Activated CD4-positive, alpha-beta memory T cell treated with anti-CD3 and anti-CD28 coated beads, Interleukin-2, amount 10 ng/mL, durations not matched to agents 7 days and 5 days (primary cell): ENCODE measurements around the gene ADCY7. TPM values are rescaled to one million over a fixed set of nuclear protein-coding genes. Genes with fewer than 3 reads are reported as not detected.

Experiments used
- CTCF ChIA-PET: fragments of 350-600 bp; sonication (Branson Sonifier 250); formaldehyde crosslinking; loops from one replicate; lab custom pipeline; 2021; ENCODE audit warnings: antibody characterized with exemption, inconsistent platforms; lab: Charles Lee
- POLR2A ChIA-PET: fragments of 350-600 bp; sonication (Branson Sonifier 250); formaldehyde crosslinking; loops from one replicate; lab custom pipeline; 2021; ENCODE audit warnings: antibody characterized with exemption; lab: Charles Lee
- DNase-seq: peaks from one replicate; pipeline ENCODE4 v3.0.0-alpha.2; 2020
- H3K27ac Mint-ChIP-seq: one replicate; pipeline ENCODE4 v1.8.0; 2021; ENCODE audit warnings: mild to moderate bottlenecking, mixed read lengths
- H3K27me3 Mint-ChIP-seq: one replicate; pipeline ENCODE4 v1.8.0; 2021; ENCODE audit warnings: mixed read lengths
- H3K36me3 Mint-ChIP-seq: one replicate; pipeline ENCODE4 v1.8.0; 2021; ENCODE audit warnings: low read depth, mixed read lengths
- H3K4me1 Mint-ChIP-seq: one replicate; pipeline ENCODE4 v1.8.0; 2021; ENCODE audit warnings: mixed read lengths
- H3K4me3 Mint-ChIP-seq: one replicate; pipeline ENCODE4 v1.8.0; 2021; ENCODE audit warnings: mild to moderate bottlenecking, mixed read lengths
- H3K9me3 Mint-ChIP-seq: one replicate; pipeline ENCODE4 v1.8.0; 2021; ENCODE audit warnings: mixed read lengths
- total RNA-seq, 2 experiments: library from RNA; stranded (reverse); gene quantifications; one replicate each; pipeline ENCODE4 v1.2.3, GENCODE V29; 2021

Gene ADCY7
- total RNA-seq, 2 experiments from 2014 or later, result 266 to 270 TPM

DNA sequence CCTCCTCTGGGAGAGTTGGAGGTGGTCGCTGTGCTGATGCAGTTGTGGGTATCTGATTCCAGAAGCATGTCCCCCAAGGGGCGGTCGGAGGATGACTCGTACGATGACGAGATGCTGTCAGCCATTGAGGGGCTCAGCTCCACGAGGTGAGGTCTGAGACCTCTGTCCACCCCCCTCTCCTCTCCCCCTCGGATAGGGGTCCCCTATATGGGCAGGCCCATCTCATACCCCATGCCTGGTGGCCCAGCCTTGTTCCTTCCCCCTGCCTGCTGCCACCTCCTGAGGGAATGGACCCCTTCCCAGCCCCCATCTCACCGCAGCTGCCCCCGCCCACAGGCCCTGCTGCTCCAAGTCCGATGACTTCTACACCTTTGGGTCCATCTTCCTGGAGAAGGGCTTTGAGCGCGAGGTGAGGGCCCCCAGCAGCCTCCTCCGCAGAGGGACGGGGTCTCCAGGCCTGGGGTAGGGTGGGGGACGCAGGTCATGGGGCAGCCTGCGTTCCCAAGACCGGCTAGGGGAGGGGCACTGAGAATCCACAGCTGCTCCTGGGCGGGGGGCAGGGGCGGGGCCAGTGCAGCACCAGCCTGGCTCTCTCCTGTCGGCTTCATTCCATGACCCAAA is 39.2 kb downstream of the ADCY7 start:
- H3K4me3 Mint-ChIP-seq, result no peak overlapping the region

GRCh38 chr16:50306287-50306686 is 39.9 kb downstream of the ADCY7 start:
- peaks cover 4% of the 10 kb centered on the region for H3K4me1 Mint-ChIP-seq
- no peak for DNase-seq
- CTCF ChIA-PET, result no interaction called here
- no peaks in the 10 kb centered on the region for H3K27me3 Mint-ChIP-seq
- H3K4me3 Mint-ChIP-seq, result no peak overlapping the region
- POLR2A ChIA-PET, result interaction anchor here (1.2 to 2.0 kb wide), 4 partner anchors 13 to 281 kb away, joined by 3 to 13 read pairs (median 3); partner anchors contain the start of gene CNEP1R1
- H3K36me3 Mint-ChIP-seq, result peaks cover 54% of the 10 kb centered on the region
- no peaks in the 10 kb centered on the region for H3K9me3 Mint-ChIP-seq
- H3K27ac Mint-ChIP-seq, result no peak overlapping the region

More for the DNA sequence above, 39.2 kb downstream of the ADCY7 start:
- CTCF ChIA-PET, result no interaction called here
- peaks cover 4% of the 10 kb centered on the region for H3K4me1 Mint-ChIP-seq
- H3K27me3 Mint-ChIP-seq, result no peaks in the 10 kb centered on the region
- H3K9me3 Mint-ChIP-seq, result no peaks in the 10 kb centered on the region
- no peak for DNase-seq
- POLR2A ChIA-PET, result interaction anchor here (1.6 kb wide), 1 partner anchor 53 kb away, joined by 3 read pairs; no protein-coding TSS in a partner anchor
- H3K36me3 Mint-ChIP-seq, result peaks cover 57% of the 10 kb centered on the region
- no peak overlapping the region for H3K27ac Mint-ChIP-seq

DNA sequence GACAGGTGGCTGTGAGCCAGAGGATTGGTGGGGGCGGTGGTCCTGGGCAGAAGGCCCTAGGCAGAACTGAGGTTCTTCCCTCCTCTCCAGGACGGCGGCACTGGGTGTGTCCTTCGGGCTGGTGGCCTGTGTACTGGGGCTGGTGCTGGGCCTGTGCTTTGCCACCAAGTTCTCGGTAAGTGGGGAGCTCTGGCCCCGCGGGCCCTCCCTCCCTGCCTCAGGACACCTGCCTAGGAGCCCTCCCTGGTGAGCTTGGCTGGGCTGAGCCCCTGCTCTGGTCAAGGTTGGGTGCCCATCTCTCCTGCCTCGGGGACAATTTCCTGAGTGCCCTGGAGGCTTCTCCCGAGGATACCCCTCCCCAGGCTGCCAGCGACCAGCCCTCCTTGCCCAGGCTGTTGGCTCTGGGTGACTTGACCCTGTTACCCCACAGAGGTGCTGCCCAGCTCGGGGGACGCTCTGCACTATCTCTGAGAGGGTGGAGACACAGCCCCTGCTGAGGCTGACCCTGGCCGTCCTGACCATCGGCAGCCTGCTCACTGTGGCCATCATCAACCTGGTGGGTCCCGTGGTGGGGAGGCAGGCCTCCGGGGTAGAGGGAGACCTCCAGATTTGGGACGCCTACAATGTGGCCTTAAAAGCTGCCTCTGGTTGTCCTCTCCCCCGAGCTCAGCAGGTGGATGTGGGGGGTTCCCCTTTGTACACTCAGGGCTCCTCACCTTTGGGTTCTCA is 42.0 kb downstream of the ADCY7 start:
- Mint-ChIP-seq H3K36me3 (peaks cover 55% of the 10 kb centered on the region), H3K4me3 (no peak overlapping the region), H3K9me3 (no peaks in the 10 kb centered on the region), H3K27ac (no peak overlapping the region), H3K27me3 (no peaks in the 10 kb centered on the region), H3K4me1 (peaks cover 20% of the 10 kb centered on the region)
- peak; percentile 14 for DNase-seq
- CTCF ChIA-PET, result interaction anchor here (0.6 to 1.7 kb wide), 2 partner anchors 286 to 359 kb away, joined by 3 read pairs; no protein-coding TSS in a partner anchor
- POLR2A ChIA-PET, result interaction anchor here (0.7 to 3.0 kb wide), 7 partner anchors 12 to 34 kb away, joined by 3 to 18 read pairs (median 4); no protein-coding TSS in a partner anchor

DNA sequence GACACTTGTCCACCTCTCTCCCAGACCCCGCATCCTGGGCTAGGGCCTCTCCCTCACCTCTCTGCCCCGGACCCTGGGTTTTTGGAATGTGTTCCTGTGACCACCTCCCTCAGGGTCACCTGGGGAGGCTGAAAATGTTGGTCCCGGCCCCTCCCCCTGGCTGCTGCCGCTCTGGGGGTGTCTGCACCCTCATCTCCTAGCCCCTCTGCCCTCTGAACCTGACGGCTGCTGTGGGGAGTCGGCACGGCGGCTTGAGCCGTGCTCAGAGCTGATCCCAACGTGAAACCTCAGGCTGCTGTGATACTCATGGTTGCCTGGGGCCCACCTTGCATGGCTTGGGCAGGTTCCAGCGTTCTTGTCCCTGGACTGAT is 42.8 kb downstream of the ADCY7 start:
- no peak overlapping the region for H3K4me3 Mint-ChIP-seq
- ChIA-PET POLR2A (interaction anchor here (0.7 to 3.0 kb wide), 7 partner anchors 10 to 35 kb away, joined by 3 to 18 read pairs (median 3); no protein-coding TSS in a partner anchor), CTCF (interaction anchor here (0.6 to 1.7 kb wide), 2 partner anchors 287 to 358 kb away, joined by 3 read pairs; no protein-coding TSS in a partner anchor)
- H3K27ac Mint-ChIP-seq, result no peak overlapping the region
- no peaks in the 10 kb centered on the region for H3K9me3 Mint-ChIP-seq
- no peaks in the 10 kb centered on the region for H3K27me3 Mint-ChIP-seq
- peak; percentile 14 for DNase-seq
- peaks cover 27% of the 10 kb centered on the region for H3K4me1 Mint-ChIP-seq
- peaks cover 60% of the 10 kb centered on the region for H3K36me3 Mint-ChIP-seq

- H3K4me1 Mint-ChIP-seq, result peaks cover 31% of the 10 kb centered on the region
- DNase-seq, result peak; percentile 15
- POLR2A ChIA-PET, result interaction anchor here (0.7 to 3.0 kb wide), 9 partner anchors 9 to 64 kb away, joined by 3 to 18 read pairs (median 3); no protein-coding TSS in a partner anchor
- CTCF ChIA-PET, result interaction anchor here (1.1 kb wide), 1 partner anchor 437 kb away, joined by 3 read pairs; no protein-coding TSS in a partner anchor
- H3K27ac Mint-ChIP-seq, result peak overlapping the region; percentile 36
- no peaks in the 10 kb centered on the region for H3K9me3 Mint-ChIP-seq
- H3K4me3 Mint-ChIP-seq, result no peak overlapping the region
- H3K27me3 Mint-ChIP-seq, result no peaks in the 10 kb centered on the region
- H3K36me3 Mint-ChIP-seq, result peaks cover 63% of the 10 kb centered on the region
Observed at GRCh38 chr16:50309527-50310307, 43.4 kb downstream of the ADCY7 start.

- peak overlapping the region; percentile 36 for H3K27ac Mint-ChIP-seq
- H3K9me3 Mint-ChIP-seq, result no peaks in the 10 kb centered on the region
- DNase-seq, result peak; percentile 16
- ChIA-PET CTCF (interaction anchor here (0.5 to 1.3 kb wide), 3 partner anchors 44 to 436 kb away, joined by 3 to 6 read pairs (median 4); no protein-coding TSS in a partner anchor), POLR2A (interaction anchor here (0.8 to 3.0 kb wide), 6 partner anchors 8 to 65 kb away, joined by 3 to 18 read pairs (median 4); no protein-coding TSS in a partner anchor)
- H3K4me3 Mint-ChIP-seq, result no peak overlapping the region
- H3K27me3 Mint-ChIP-seq, result no peaks in the 10 kb centered on the region
- peaks cover 36% of the 10 kb centered on the region for H3K4me1 Mint-ChIP-seq
- H3K36me3 Mint-ChIP-seq, result peaks cover 69% of the 10 kb centered on the region
Observed at GRCh38 chr16:50310308-50311133, 44.2 kb downstream of the ADCY7 start.

GRCh38 chr16:50311134-50311528 is 44.8 kb downstream of the ADCY7 start:
- DNase-seq, result peak; percentile 16
- ChIA-PET POLR2A (interaction anchor here (0.9 to 3.0 kb wide), 4 partner anchors 11 to 59 kb away, joined by 4 to 18 read pairs (median 4); no protein-coding TSS in a partner anchor), CTCF (interaction anchor here (1.0 to 1.3 kb wide), 2 partner anchors 44 to 97 kb away, joined by 3 to 6 read pairs; no protein-coding TSS in a partner anchor)
- H3K4me1 Mint-ChIP-seq, result peaks cover 40% of the 10 kb centered on the region
- H3K4me3 Mint-ChIP-seq, result no peak overlapping the region
- H3K9me3 Mint-ChIP-seq, result no peaks in the 10 kb centered on the region
- H3K36me3 Mint-ChIP-seq, result peaks cover 75% of the 10 kb centered on the region
- no peaks in the 10 kb centered on the region for H3K27me3 Mint-ChIP-seq
- H3K27ac Mint-ChIP-seq, result peak overlapping the region; percentile 21

DNA sequence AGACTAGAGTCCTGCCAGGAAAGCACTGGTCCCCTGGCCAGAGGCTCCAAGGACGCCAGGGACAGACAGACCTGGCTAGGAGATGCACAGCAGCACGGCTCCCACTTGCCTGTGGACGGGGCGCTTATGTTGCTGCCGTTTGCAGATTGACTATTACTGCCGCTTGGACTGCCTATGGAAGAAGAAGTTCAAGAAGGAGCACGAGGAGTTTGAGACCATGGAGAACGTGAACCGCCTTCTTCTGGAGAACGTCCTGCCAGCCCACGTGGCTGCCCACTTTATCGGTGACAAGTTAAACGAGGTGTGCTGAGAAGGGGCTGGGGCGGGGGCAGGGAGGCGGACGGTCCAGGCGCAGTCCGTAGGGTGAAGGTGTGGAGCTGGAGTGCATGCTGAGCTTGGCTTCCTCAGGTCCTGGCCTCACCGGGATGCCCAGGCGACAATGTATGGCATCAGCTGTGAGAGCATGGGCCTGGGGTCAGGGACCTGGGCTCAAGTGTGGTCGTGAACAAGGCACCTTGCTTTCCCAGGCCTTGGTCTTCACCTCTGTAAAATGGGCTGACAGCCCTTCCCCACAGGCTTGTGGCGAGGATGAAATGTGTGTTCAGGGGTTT is 45.6 kb downstream of the ADCY7 start:
- Mint-ChIP-seq H3K27ac (peak overlapping the region; percentile 77), H3K27me3 (no peaks in the 10 kb centered on the region), H3K4me1 (peaks cover 48% of the 10 kb centered on the region), H3K4me3 (no peak overlapping the region), H3K36me3 (peaks cover 79% of the 10 kb centered on the region), H3K9me3 (no peaks in the 10 kb centered on the region)
- ChIA-PET POLR2A (interaction anchor here (0.6 to 3.0 kb wide), 4 partner anchors 15 to 55 kb away, joined by 3 to 18 read pairs (median 3); no protein-coding TSS in a partner anchor), CTCF (interaction anchor here (1.0 to 1.3 kb wide), 2 partner anchors 43 to 98 kb away, joined by 3 to 6 read pairs; no protein-coding TSS in a partner anchor)
- DNase-seq, result no peak

DNA sequence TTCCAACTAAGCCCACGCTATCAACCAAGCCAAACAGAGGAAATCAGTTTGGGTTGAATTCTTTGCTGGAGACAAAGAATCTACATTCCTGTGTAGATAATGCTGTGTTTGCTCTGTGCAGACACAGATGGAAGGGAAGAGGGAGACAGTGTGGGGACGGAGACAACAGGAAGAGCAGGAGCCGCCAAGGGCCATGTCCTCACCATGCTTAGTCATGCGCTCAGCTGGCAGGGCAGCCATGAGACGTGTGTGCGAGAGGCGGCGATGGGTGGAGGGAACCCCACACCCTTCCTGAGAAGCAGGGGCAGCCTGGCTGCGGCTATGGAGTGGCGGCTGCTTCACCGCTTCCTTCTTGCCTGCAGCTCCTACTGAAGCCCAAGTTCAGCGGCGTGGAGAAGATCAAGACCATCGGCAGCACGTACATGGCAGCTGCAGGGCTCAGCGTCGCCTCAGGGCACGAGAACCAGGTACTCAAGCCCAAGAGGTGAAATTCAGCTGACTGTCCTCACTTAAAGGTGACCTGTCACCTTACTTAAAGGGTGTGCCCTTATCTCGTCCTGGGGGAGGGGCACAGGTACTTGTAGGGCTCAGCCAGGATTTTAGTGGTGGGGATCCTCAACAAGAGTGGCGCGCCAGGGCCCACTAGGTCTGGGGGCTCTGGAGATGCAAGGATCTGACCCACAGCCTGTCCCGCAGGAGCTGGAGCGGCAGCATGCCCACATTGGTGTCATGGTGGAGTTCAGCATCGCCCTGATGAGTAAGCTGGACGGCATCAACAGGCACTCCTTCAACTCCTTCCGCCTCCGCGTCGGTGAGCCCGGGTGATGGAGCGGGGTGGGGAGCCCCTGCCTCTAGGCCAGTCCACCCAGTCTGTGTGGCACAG is 47.5 kb downstream of the ADCY7 start:
- CTCF ChIA-PET, result interaction anchor here (0.5 to 2.8 kb wide), 15 partner anchors 9 to 560 kb away, joined by 3 to 17 read pairs (median 4); partner anchors contain the start of gene CNEP1R1
- no peaks in the 10 kb centered on the region for H3K27me3 Mint-ChIP-seq
- peak overlapping the region; percentile 22 for H3K4me3 Mint-ChIP-seq
- peak overlapping the region; percentile 77 for H3K27ac Mint-ChIP-seq
- POLR2A ChIA-PET, result interaction anchor here (0.7 to 3.0 kb wide), 22 partner anchors 13 to 466 kb away, joined by 3 to 20 read pairs (median 5); partner anchors contain the start of genes ADCY7, CNEP1R1 and SNX20
- DNase-seq, result peak; percentile 79
- H3K4me1 Mint-ChIP-seq, result peaks cover 54% of the 10 kb centered on the region
- H3K9me3 Mint-ChIP-seq, result no peaks in the 10 kb centered on the region
- peaks cover 82% of the 10 kb centered on the region for H3K36me3 Mint-ChIP-seq

GRCh38 chr16:50314665-50315064 is 48.3 kb downstream of the ADCY7 start:
- H3K27ac Mint-ChIP-seq, result peak overlapping the region; percentile 77
- ChIA-PET POLR2A (interaction anchor here (1.0 to 3.0 kb wide), 10 partner anchors 12 to 465 kb away, joined by 3 to 20 read pairs (median 8); partner anchors contain the start of gene CNEP1R1), CTCF (interaction anchor here (0.9 to 2.8 kb wide), 8 partner anchors 8 to 493 kb away, joined by 3 to 17 read pairs (median 4); partner anchors contain the start of gene CNEP1R1)
- H3K4me1 Mint-ChIP-seq, result peaks cover 55% of the 10 kb centered on the region
- H3K27me3 Mint-ChIP-seq, result no peaks in the 10 kb centered on the region
- no peaks in the 10 kb centered on the region for H3K9me3 Mint-ChIP-seq
- H3K4me3 Mint-ChIP-seq, result no peak overlapping the region
- no peak for DNase-seq
- H3K36me3 Mint-ChIP-seq, result peaks cover 77% of the 10 kb centered on the region
